ENCODE data around the gene COMMD7. TPM values are rescaled to one million over a fixed set of nuclear protein-coding genes. Genes with fewer than 3 reads are reported as not detected.
A peak's percentile ranks its signal among the peaks of the same experiment; 100 is the strongest.

The COMMD7 gene
- total and polyA plus RNA-seq, 9 of the 15 experiments (the other 6 are each of a cell fraction or from before 2014, with no cell fraction given), result 11.9 to 69.1 (median 34.7) TPM

GRCh38 chr20:32761831-32762753 is 18.8 kb upstream of the COMMD7 start, which contains the start of gene DNMT3B (continued):
- TF ChIP-seq SIN3A (IDR thresholded peaks at IDR 0.05; ENCODE audit: borderline replicate concordance in 2 of 2, control insufficient read depth in 1 of 2, low read depth in 2 of 2, low read length in 2 of 2), result peak in 1 of 2 experiments; percentile 79; a peak in 1 of 4 replicates
- no peak for TF ChIP-seq CHAMP1 (IDR thresholded peaks at IDR 0.05)
- TF ChIP-seq CTBP1 (IDR thresholded peaks at IDR 0.05; ENCODE audit: borderline replicate concordance), result peak; percentile 86
- TF ChIP-seq BMI1 (IDR thresholded peaks at IDR 0.05; ENCODE audit: low read length), result no peak
- TF ChIP-seq EWSR1 (IDR thresholded peaks at IDR 0.05; ENCODE audit: borderline replicate concordance, low read depth, partially characterized antibody), result no peak
- peak; percentile 66; the same call in 1 of the 2 replicates for TF ChIP-seq ZC3H4 (CRISPR knock-in tag; IDR thresholded peaks at IDR 0.05; ENCODE audit: borderline replicate concordance)
- peak; percentile 72; the same call in 1 of the 2 replicates for TF ChIP-seq SIN3B (IDR thresholded peaks at IDR 0.05; ENCODE audit: low read depth)
- peak; percentile 50 for TF ChIP-seq ZBTB40 (IDR thresholded peaks at IDR 0.05)
- TF ChIP-seq ZBTB40 (CRISPR knock-in tag; IDR thresholded peaks at IDR 0.05), result no peak
- TF ChIP-seq ZNF551 (CRISPR knock-in tag; IDR thresholded peaks at IDR 0.05), result no peak
- no peak for TF ChIP-seq CREBBP (IDR thresholded peaks at IDR 0.05; ENCODE audit: low read depth, low read length)
- TF ChIP-seq TCF7L2 (IDR thresholded peaks at IDR 0.05; ENCODE audit: low read depth, low read length), result no peak
- TF ChIP-seq, protein P1, sequence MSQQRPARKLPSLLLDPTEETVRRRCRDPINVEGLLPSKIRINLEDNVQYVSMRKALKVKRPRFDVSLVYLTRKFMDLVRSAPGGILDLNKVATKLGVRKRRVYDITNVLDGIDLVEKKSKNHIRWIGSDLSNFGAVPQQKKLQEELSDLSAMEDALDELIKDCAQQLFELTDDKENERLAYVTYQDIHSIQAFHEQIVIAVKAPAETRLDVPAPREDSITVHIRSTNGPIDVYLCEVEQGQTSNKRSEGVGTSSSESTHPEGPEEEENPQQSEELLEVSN (IDR thresholded peaks at IDR 0.05; ENCODE audit: borderline replicate concordance in 1 of 2, extremely low read depth in 1 of 2, insufficient read depth in 1 of 2, insufficient read length in 1 of 2, low read depth in 1 of 2, low read length in 1 of 2, poor library complexity in 1 of 2, severe bottlenecking in 1 of 2), result peak; percentile 43 to 88
